Measurements from ENCODE around the gene NFIL3. TPM values are rescaled to one million over a fixed set of nuclear protein-coding genes. Genes with fewer than 3 reads are reported as not detected.

The NFIL3 gene
- total and polyA plus RNA-seq, 2 of the 8 experiments (the other 6 are each of a cell fraction or from before 2014, with no cell fraction given): 3.4 to 13.5 TPM

DNA sequence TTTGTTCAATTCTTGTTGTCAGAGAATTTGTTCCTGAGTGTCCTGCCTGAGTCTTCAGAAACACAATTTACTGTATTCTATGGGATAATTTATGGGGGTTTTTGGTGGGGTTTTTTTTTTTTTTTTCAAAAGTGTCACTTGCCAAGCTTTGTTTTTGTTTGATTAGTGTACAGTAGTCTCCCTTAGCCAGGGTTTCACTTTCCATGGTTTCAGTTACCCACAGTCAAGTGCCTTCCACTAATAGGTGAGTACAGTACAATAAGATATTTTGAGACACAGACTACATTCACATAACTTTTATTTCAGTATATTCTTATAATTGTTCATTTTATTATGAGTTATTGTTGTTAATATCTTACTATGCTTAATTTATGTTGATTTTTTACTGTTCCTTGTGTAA is 36.9 kb downstream of the NFIL3 start:
- no peak overlapping the region for H4K8ac ChIP-seq (ENCODE audit: extremely low read depth, insufficient read depth, low read length)
- no peak overlapping the region for H2BK15ac ChIP-seq (ENCODE audit: low read length)
- no peak overlapping the region for H3K4me3 ChIP-seq (ENCODE audit: extremely low read depth in 1 of 4, insufficient read depth in 2 of 4, low read depth in 3 of 4, low read length in 4 of 4)
- no peaks in the 10 kb centered on the region for H3K27me3 ChIP-seq (replicated peaks in 1 of 4; ENCODE audit: control insufficient read depth in 3 of 4, extremely low read depth in 1 of 4, insufficient read depth in 3 of 4, low read length in 3 of 4)
- H3K14ac ChIP-seq (ENCODE audit: insufficient read length): no peak overlapping the region
- H4K20me1 ChIP-seq (replicated peaks in 1 of 2; ENCODE audit: control insufficient read depth in 1 of 2, insufficient read depth in 2 of 2, low read length in 2 of 2): no peaks in the 10 kb centered on the region
- no peak overlapping the region for H4K91ac ChIP-seq (replicated peaks; ENCODE audit: insufficient read length, low read length)
- H2AK5ac ChIP-seq (ENCODE audit: low read depth, low read length): no peak overlapping the region
- H3K4ac ChIP-seq (replicated peaks; ENCODE audit: insufficient read length, low read depth, low read length): no peak overlapping the region
- H3K36me3 ChIP-seq (ENCODE audit: control insufficient read depth in 2 of 4, insufficient read depth in 4 of 4, low read length in 3 of 4): no peaks in the 10 kb centered on the region
- no peak overlapping the region for H3K23ac ChIP-seq (ENCODE audit: insufficient read length)
- 0 out of 2 replicates have a peak, but pooled peaks cover 2% of the 10 kb centered on the region for H3K23me2 ChIP-seq (ENCODE audit: low read depth, low read length)
- H3K4me1 ChIP-seq (replicated peaks in 1 of 4; ENCODE audit: control insufficient read depth in 3 of 4, insufficient read depth in 4 of 4, low read length in 3 of 4): no peaks in the 10 kb centered on the region
- no peak overlapping the region for H2BK12ac ChIP-seq (ENCODE audit: low read depth, low read length)
- DNase-seq (ENCODE audit: low read depth in 1 of 2, low spot score in 2 of 2) (no peak), FAIRE-seq (no peak)
- H2BK5ac ChIP-seq (ENCODE audit: low read depth, low read length): no peak overlapping the region
- no peak overlapping the region for H3K56ac ChIP-seq (replicated peaks; ENCODE audit: insufficient read length, low read depth, low read length)
- no peak overlapping the region for H3K9ac ChIP-seq (replicated peaks in 1 of 4; ENCODE audit: extremely low read depth in 1 of 4, low read depth in 3 of 4, low read length in 3 of 4)
- H3K27ac ChIP-seq (ENCODE audit: low read depth, low read length): no peak overlapping the region
- H3K9me3 ChIP-seq (ENCODE audit: insufficient read depth in 2 of 2, low read depth in 1 of 2, low read length in 1 of 2): no peaks in the 10 kb centered on the region
- no peak overlapping the region for H3K18ac ChIP-seq (ENCODE audit: extremely low read depth, low read length)
- ChIA-PET POLR2A (ENCODE audit: partially characterized antibody) (no interaction called here), CTCF (ENCODE audit: partially characterized antibody) (interaction anchor here (0.6 kb wide), 1 partner anchor 410 kb away, joined by 3 read pairs; no protein-coding TSS in a partner anchor)
- no peak overlapping the region for H2AFZ ChIP-seq (ENCODE audit: low read length)
- no peak overlapping the region for H3K4me2 ChIP-seq (ENCODE audit: insufficient read depth in 1 of 2, low read depth in 2 of 2, low read length in 2 of 2)
- no peaks in the 10 kb centered on the region for H3K79me2 ChIP-seq (ENCODE audit: control insufficient read depth in 1 of 2, insufficient read depth in 2 of 2, low read length in 2 of 2)
- H2BK20ac ChIP-seq (ENCODE audit: low read length): no peak overlapping the region
- no peaks in the 10 kb centered on the region for H3K79me1 ChIP-seq (ENCODE audit: low read depth, low read length)
- no peak overlapping the region for H4K5ac ChIP-seq (ENCODE audit: insufficient read length, low read depth, low read length)
- H2BK120ac ChIP-seq (replicated peaks; ENCODE audit: low read depth, low read length): no peak overlapping the region
- TF ChIP-seq TAF1 (IDR thresholded peaks at IDR 0.05; ENCODE audit: low read depth, low read length): no peak
- TF ChIP-seq CEBPB (IDR thresholded peaks at IDR 0.05; ENCODE audit: low read depth, low read length): no peak
- no peak for TF ChIP-seq JUN (IDR thresholded peaks at IDR 0.05; ENCODE audit: low read depth, low read length)
- no peak for TF ChIP-seq CBX5 (IDR thresholded peaks at IDR 0.05; ENCODE audit: low read depth, low read length)
- TF ChIP-seq BACH1 (IDR thresholded peaks at IDR 0.05; ENCODE audit: low read length): no peak
- TF ChIP-seq, protein P1, sequence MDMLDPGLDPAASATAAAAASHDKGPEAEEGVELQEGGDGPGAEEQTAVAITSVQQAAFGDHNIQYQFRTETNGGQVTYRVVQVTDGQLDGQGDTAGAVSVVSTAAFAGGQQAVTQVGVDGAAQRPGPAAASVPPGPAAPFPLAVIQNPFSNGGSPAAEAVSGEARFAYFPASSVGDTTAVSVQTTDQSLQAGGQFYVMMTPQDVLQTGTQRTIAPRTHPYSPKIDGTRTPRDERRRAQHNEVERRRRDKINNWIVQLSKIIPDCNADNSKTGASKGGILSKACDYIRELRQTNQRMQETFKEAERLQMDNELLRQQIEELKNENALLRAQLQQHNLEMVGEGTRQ (IDR thresholded peaks at IDR 0.05; ENCODE audit: low read length): no peak

All from H1 (cell line).